ENCODE measurements around the gene CCNL1. TPM values are rescaled to one million over a fixed set of nuclear protein-coding genes. Genes with fewer than 3 reads are reported as not detected.

CCNL1 gene
- total RNA-seq, 2 donors from 2014 or later, result 97.4 to 128 TPM

DNA sequence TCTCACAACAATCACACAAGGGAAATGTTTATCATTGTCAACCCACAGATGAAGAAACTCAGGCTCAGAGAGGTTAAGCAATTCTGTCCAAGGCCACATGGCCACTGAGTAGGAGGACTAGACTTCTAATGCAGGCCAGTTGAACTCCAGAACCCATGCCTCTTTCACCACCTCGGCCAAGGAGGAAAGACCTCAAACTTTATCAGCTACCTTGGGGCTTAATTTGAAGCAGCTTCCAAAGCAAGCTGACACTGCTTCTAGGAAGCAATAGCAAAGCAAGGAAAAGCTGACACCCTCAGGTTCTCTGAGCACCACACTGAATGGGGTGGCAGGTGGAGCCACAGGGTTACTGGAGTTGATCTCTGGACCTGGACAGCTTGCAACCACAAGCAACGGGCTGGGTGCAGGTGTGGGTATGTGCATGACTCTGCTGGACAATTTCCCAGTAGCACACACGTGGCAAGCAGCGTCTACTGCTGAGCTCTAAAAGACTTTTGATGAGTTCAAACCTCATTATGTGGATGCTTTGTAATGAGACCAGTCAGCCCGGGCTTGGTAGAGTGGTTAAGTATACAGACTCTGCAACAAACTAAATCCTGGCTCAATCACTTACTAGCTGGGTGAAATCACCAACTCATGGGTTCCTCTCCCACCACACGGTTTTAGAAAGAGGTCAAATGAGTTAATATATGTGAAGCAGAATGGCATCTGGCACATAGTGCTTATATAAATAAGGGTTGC, 23.1 kb downstream of the CCNL1 start:
- Histone ChIP-seq H3K27me3 (ENCODE audit: control insufficient read depth, insufficient read depth, low read length, poor library complexity, severe bottlenecking) (no peaks in the 10 kb centered on the region), H3K4me1 (ENCODE audit: control insufficient read depth, insufficient read depth, low read length) (peaks cover 7% of the 10 kb centered on the region), H3K36me3 (ENCODE audit: control insufficient read depth, insufficient read depth, low read length) (peaks cover 5% of the 10 kb centered on the region), H3K9ac (ENCODE audit: extremely low read depth, low read length, poor library complexity, severe bottlenecking) (no peak overlapping the region), H3K4me3 (ENCODE audit: low read length) (no peak overlapping the region), H3K27ac (ENCODE audit: low read depth, low read length) (no peak overlapping the region), H3K9me3 (ENCODE audit: control insufficient read depth, low read length) (no peaks in the 10 kb centered on the region)
- Mint-ChIP-seq H3K27ac (no peak overlapping the region), H3K4me1 (peaks cover 23% of the 10 kb centered on the region), H3K9me3 (peaks cover 3% of the 10 kb centered on the region), H3K27me3 (ENCODE audit: insufficient read depth) (no peaks in the 10 kb centered on the region), H3K4me3 (no peak overlapping the region), H3K36me3 (ENCODE audit: low read depth) (peaks cover 8% of the 10 kb centered on the region)
- no peak for DNase-seq
- WGBS, 2 experiments (ENCODE audit: insufficient coverage in 1 of 2, insufficient read length in 1 of 2), result 84 to 93% methylated on average over 2 to 6 of the region's 6 CpGs
- TF ChIP-seq, protein P1, sequence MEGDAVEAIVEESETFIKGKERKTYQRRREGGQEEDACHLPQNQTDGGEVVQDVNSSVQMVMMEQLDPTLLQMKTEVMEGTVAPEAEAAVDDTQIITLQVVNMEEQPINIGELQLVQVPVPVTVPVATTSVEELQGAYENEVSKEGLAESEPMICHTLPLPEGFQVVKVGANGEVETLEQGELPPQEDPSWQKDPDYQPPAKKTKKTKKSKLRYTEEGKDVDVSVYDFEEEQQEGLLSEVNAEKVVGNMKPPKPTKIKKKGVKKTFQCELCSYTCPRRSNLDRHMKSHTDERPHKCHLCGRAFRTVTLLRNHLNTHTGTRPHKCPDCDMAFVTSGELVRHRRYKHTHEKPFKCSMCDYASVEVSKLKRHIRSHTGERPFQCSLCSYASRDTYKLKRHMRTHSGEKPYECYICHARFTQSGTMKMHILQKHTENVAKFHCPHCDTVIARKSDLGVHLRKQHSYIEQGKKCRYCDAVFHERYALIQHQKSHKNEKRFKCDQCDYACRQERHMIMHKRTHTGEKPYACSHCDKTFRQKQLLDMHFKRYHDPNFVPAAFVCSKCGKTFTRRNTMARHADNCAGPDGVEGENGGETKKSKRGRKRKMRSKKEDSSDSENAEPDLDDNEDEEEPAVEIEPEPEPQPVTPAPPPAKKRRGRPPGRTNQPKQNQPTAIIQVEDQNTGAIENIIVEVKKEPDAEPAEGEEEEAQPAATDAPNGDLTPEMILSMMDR (conservative IDR thresholded peaks at IDR 0.05), result no peak

DNA sequence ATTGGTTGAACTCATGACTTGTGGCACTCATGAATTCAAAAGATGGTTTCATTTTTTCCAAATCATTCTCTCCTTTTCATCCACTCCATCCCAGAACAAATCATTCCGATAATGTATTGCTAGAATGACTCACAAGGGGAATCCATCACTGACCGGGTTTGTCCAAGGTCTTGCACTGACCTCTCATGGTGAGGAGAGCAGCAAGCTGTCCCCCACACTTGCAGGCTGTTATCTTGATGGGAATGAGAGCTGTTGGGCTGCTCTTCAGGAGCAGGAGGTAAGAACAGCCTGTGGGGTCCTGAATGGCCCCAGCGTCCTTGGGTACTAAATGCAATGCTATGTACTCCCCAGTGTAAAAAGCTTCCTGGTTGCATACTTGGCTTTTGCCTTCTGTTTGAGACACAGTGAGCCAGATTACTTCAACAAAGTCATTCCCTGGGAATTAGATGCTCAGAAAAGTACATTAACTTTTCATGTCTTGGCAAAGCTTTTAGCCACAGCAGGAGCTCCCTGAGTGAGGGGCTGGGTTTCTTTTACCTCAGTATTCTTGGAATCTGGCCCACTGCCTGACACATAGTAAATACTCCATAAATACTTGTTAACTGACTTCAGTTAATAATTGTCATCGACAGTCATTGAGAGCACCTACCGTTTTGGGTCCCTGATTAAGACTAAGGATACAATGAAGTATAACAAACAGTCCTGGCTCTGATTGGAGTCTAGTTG, 24.1 kb downstream of the CCNL1 start:
- Histone ChIP-seq H3K27ac (ENCODE audit: low read depth, low read length) (no peak overlapping the region), H3K9me3 (ENCODE audit: control insufficient read depth, low read length) (no peaks in the 10 kb centered on the region), H3K36me3 (ENCODE audit: control insufficient read depth, insufficient read depth, low read length) (peaks cover 5% of the 10 kb centered on the region), H3K27me3 (ENCODE audit: control insufficient read depth, insufficient read depth, low read length, poor library complexity, severe bottlenecking) (no peaks in the 10 kb centered on the region), H3K4me1 (ENCODE audit: control insufficient read depth, insufficient read depth, low read length) (peaks cover 7% of the 10 kb centered on the region), H3K4me3 (ENCODE audit: low read length) (no peak overlapping the region), H3K9ac (ENCODE audit: extremely low read depth, low read length, poor library complexity, severe bottlenecking) (no peak overlapping the region)
- H3K4me3 Mint-ChIP-seq, result no peak overlapping the region
- peaks cover 26% of the 10 kb centered on the region for H3K4me1 Mint-ChIP-seq
- peaks cover 3% of the 10 kb centered on the region for H3K9me3 Mint-ChIP-seq
- DNase-seq, result no peak
- no peak overlapping the region for H3K27ac Mint-ChIP-seq
- no peaks in the 10 kb centered on the region for H3K27me3 Mint-ChIP-seq (ENCODE audit: insufficient read depth)
- peaks cover 8% of the 10 kb centered on the region for H3K36me3 Mint-ChIP-seq (ENCODE audit: low read depth)
- 89 to 98% methylated on average over 4 to 5 of the region's 5 CpGs for WGBS, 2 experiments (ENCODE audit: insufficient coverage in 1 of 2, insufficient read length in 1 of 2)
- TF ChIP-seq, protein P1 (conservative IDR thresholded peaks at IDR 0.05), result peak; percentile 31

GRCh38 chr3:157134620-157135191, 25.2 kb downstream of the CCNL1 start:
- H3K4me1 ChIP-seq (ENCODE audit: control insufficient read depth, insufficient read depth, low read length), result peaks cover 13% of the 10 kb centered on the region

More at GRCh38 chr3:157134620-157135191, 25.2 kb downstream of the CCNL1 start:
- H3K27me3 Mint-ChIP-seq (ENCODE audit: insufficient read depth), result no peaks in the 10 kb centered on the region
- H3K4me1 Mint-ChIP-seq, result peaks cover 34% of the 10 kb centered on the region
- H3K4me3 Mint-ChIP-seq, result no peak overlapping the region
- peaks cover 3% of the 10 kb centered on the region for H3K9me3 Mint-ChIP-seq
- H3K27ac Mint-ChIP-seq, result no peak overlapping the region
- WGBS, 2 experiments (ENCODE audit: insufficient coverage in 1 of 2, insufficient read length in 1 of 2), result 94 to 100% methylated on average over 1 of the region's 1 CpG
- no peak overlapping the region for H3K9ac ChIP-seq (ENCODE audit: extremely low read depth, low read length, poor library complexity, severe bottlenecking)
- H3K4me3 ChIP-seq (ENCODE audit: low read length), result no peak overlapping the region
- peaks cover 5% of the 10 kb centered on the region for H3K36me3 ChIP-seq (ENCODE audit: control insufficient read depth, insufficient read depth, low read length)
- no peak for DNase-seq
- peaks cover 8% of the 10 kb centered on the region for H3K36me3 Mint-ChIP-seq (ENCODE audit: low read depth)
- H3K9me3 ChIP-seq (ENCODE audit: control insufficient read depth, low read length), result no peaks in the 10 kb centered on the region
- no peak overlapping the region for H3K27ac ChIP-seq (ENCODE audit: low read depth, low read length)
- TF ChIP-seq, protein P1 (conservative IDR thresholded peaks at IDR 0.05), result no peak
- no peaks in the 10 kb centered on the region for H3K27me3 ChIP-seq (ENCODE audit: control insufficient read depth, insufficient read depth, low read length, poor library complexity, severe bottlenecking)

Measured in endodermal cell (in vitro differentiated cells).